GM10248 (cell line): Measurements from ENCODE around the gene PJA2.

Experiments
- CTCF ChIA-PET: fragments of 300-600 bp; sonication (Branson Sonifier 250); formaldehyde crosslinking; extraction: SDS; loops from one replicate; lab custom pipeline; 2021; ENCODE audit warnings: antibody characterized with exemption; lab: Yijun Ruan, JAX
- POLR2A ChIA-PET: fragments of 350-650 bp; sonication (Branson Sonifier 250); formaldehyde crosslinking; extraction: SDS; loops from one replicate; lab custom pipeline; 2020; ENCODE audit warnings: antibody characterized with exemption; lab: Yijun Ruan, JAX
- DNase-seq: peaks from one replicate; pipeline ENCODE4 v3.0.0; 2012; ENCODE audit errors: extremely low spot score
- CTCF ChIP-seq: IDR thresholded peaks from 2 replicates; pipeline ENCODE4 v1.5.1; 2012; ENCODE audit warnings: mild to moderate bottlenecking, low read depth; ENCODE audit errors: extremely low read depth, missing control alignments, control extremely low read depth

Gene PJA2

GRCh38 chr5:109378095-109378494, 31.7 kb downstream of the PJA2 start:
- POLR2A ChIA-PET: no interaction called here
- TF ChIP-seq CTCF: no peak
- DNase-seq: no peak
- CTCF ChIA-PET: no interaction called here

- POLR2A ChIA-PET: no interaction called here
Observed at GRCh38 chr5:109374625-109375024, 35.1 kb downstream of the PJA2 start.

GRCh38 chr5:109373932-109374331, 35.8 kb downstream of the PJA2 start:
- ChIA-PET POLR2A (no interaction called here), CTCF (no interaction called here)
- DNase-seq: no peak
- no peak for TF ChIP-seq CTCF

More at GRCh38 chr5:109374625-109375024, 35.1 kb downstream of the PJA2 start:
- CTCF ChIA-PET: no interaction called here
- TF ChIP-seq CTCF: no peak
- no peak for DNase-seq

- DNase-seq: no peak
- ChIA-PET CTCF (interaction anchor here (0.7 to 2.0 kb wide), 7 partner anchors 7 to 42 kb away, joined by 3 to 6 read pairs (median 4); no protein-coding TSS in a partner anchor), POLR2A (no interaction called here)
- TF ChIP-seq CTCF: no peak
Observed at GRCh38 chr5:109370343-109370742, 39.4 kb downstream of the PJA2 start.

- no peak for TF ChIP-seq CTCF
- ChIA-PET CTCF (interaction anchor here (1.1 to 1.4 kb wide), 3 partner anchors 18 to 48 kb away, joined by 3 to 4 read pairs (median 4); no protein-coding TSS in a partner anchor), POLR2A (no interaction called here)
- DNase-seq: no peak
Observed at GRCh38 chr5:109365653-109366052, 44.1 kb downstream of the PJA2 start.

GRCh38 chr5:109364977-109365376, 44.8 kb downstream of the PJA2 start:
- TF ChIP-seq CTCF: no peak
- CTCF ChIA-PET: interaction anchor here (1.1 to 1.4 kb wide), 3 partner anchors 17 to 48 kb away, joined by 3 to 4 read pairs (median 4); no protein-coding TSS in a partner anchor
- POLR2A ChIA-PET: interaction anchor here (0.7 kb wide), 1 partner anchor 527 kb away, joined by 5 read pairs; no protein-coding TSS in a partner anchor
- no peak for DNase-seq
